Keratinocyte (primary cell): ENCODE measurements around the gene PLA2G6. TPM values are rescaled to one million over a fixed set of nuclear protein-coding genes. Genes with fewer than 3 reads are reported as not detected.

Experiments
- DNase-seq: peaks from one replicate; pipeline ENCODE4 v3.0.0-alpha.2; 2011; ENCODE audit warnings: low read depth, missing footprints, low spot score
- FAIRE-seq: peaks from 2 replicates; lab custom pipeline; 2011; peaks lifted over from hg19 to GRCh38; lab: Jason Lieb, UNC
- H2AFZ ChIP-seq: 2 replicates; pipeline ENCODE4 v1.6.0; 2012; ENCODE audit warnings: low read length, control low read depth, inconsistent platforms; ENCODE audit not compliant: control insufficient read depth
- H3K27ac ChIP-seq: 2 replicates; pipeline ENCODE4 v1.5.1; 2011; ENCODE audit warnings: low read length; ENCODE audit not compliant: control insufficient read depth, insufficient read depth
- H3K27me3 ChIP-seq: 3 replicates; pipeline ENCODE4 v1.6.0; 2011; ENCODE audit warnings: low read length; ENCODE audit not compliant: control insufficient read depth, insufficient read depth; ENCODE audit errors: extremely low read depth
- H3K36me3 ChIP-seq, 2 experiments: 2 replicates in 1 of 2; 3 replicates in 1 of 2; pipeline ENCODE4 v1.5.1; 2011; ENCODE audit warnings: low read length in 2 of 2, mild to moderate bottlenecking in 1 of 2; ENCODE audit not compliant: control insufficient read depth in 2 of 2, insufficient read depth in 2 of 2; ENCODE audit errors: extremely low read depth in 1 of 2
- H3K4me1 ChIP-seq: 3 replicates; pipeline ENCODE4 v1.5.1; 2011; ENCODE audit warnings: low read length; ENCODE audit not compliant: control insufficient read depth, insufficient read depth; ENCODE audit errors: extremely low read depth
- H3K4me2 ChIP-seq: 3 replicates; pipeline ENCODE4 v1.6.0; 2011; ENCODE audit warnings: low read depth, low read length; ENCODE audit not compliant: control insufficient read depth, insufficient read depth; ENCODE audit errors: extremely low read depth
- H3K4me3 ChIP-seq, 3 experiments: fragments of 200-600 bp in 1 of 3; sonication (generic) in 1 of 3; 2 replicates in 2 of 3; 3 replicates in 1 of 3; pipeline ENCODE4 v1.5.1; 2011 to 2016; ENCODE audit warnings: low read length in 3 of 3, mild to moderate bottlenecking in 3 of 3, control low read depth in 2 of 3, inconsistent platforms in 1 of 3, low read depth in 1 of 3, mixed read lengths in 1 of 3, mixed run types in 1 of 3, moderate library complexity in 1 of 3; ENCODE audit not compliant: control insufficient read depth in 2 of 3, insufficient read depth in 2 of 3; ENCODE audit errors: extremely low read depth in 1 of 3
- H3K79me2 ChIP-seq: 2 replicates; pipeline ENCODE4 v1.6.0; 2012; ENCODE audit warnings: low read length; ENCODE audit not compliant: control insufficient read depth, insufficient read depth
- H3K9ac ChIP-seq: 3 replicates; pipeline ENCODE4 v1.6.0; 2011; ENCODE audit warnings: low read length; ENCODE audit not compliant: control insufficient read depth, insufficient read depth; ENCODE audit errors: extremely low read depth
- H3K9me1 ChIP-seq: 3 replicates; pipeline ENCODE4 v1.6.0; 2011; ENCODE audit warnings: low read length; ENCODE audit not compliant: control insufficient read depth, insufficient read depth; ENCODE audit errors: extremely low read depth
- H3K9me3 ChIP-seq: 2 replicates; pipeline ENCODE4 v1.5.1; 2012; ENCODE audit warnings: low read depth, low read length; ENCODE audit not compliant: control insufficient read depth
- H4K20me1 ChIP-seq: 3 replicates; pipeline ENCODE4 v1.6.0; 2011; ENCODE audit warnings: low read length; ENCODE audit not compliant: control insufficient read depth, insufficient read depth; ENCODE audit errors: extremely low read depth
- CTCF ChIP-seq, 3 experiments: IDR thresholded peaks in 1 of 3; conservative IDR thresholded peaks in 1 of 3; optimal IDR thresholded peaks in 1 of 3; 2 replicates in 2 of 3; 3 replicates in 1 of 3; pipeline versions ENCODE3 to v1.5.1; 2011; ENCODE audit warnings: low read length in 3 of 3, mild to moderate bottlenecking in 3 of 3, moderate library complexity in 2 of 3, control low read depth in 1 of 3, inconsistent platforms in 1 of 3; ENCODE audit not compliant: insufficient read depth in 2 of 3; ENCODE audit errors: extremely low read depth in 1 of 3
- EZH2 ChIP-seq: IDR thresholded peaks from one replicate; pipeline ENCODE4 v1.6.1; 2012; ENCODE audit warnings: inconsistent platforms, mild to moderate bottlenecking, low read length, moderate library complexity
- dilution Hi-C: fragments of 300-500 bp; cut with MboI; formaldehyde crosslinking; loops from one replicate; pipeline ENCODE4 v1.7.0; 2020; ENCODE audit warnings: low sequenced_read_pairs; ENCODE audit not compliant: extremely low pct_ligation_motif_present
- polyA plus RNA-seq, 5 experiments: library from polyadenylated mRNA; depleted of rRNA in 3 of 5; stranded (reverse) in 3 of 5; stranded (forward) in 1 of 5; unstranded in 1 of 5; fragments of >200 nt; gene quantifications; 1 replicate in 1 of 5; 2 replicates in 3 of 5; 3 replicates in 1 of 5; pipeline versions ENCODE4 v1.2.1 to v1.2.3, GENCODE V29; 2011 to 2012; ENCODE audit warnings: missing spikeins in 2 of 5, low read depth in 1 of 5, low replicate concordance in 1 of 5

PLA2G6 gene
- polyA plus RNA-seq, 1 donor (not counting 4 experiments of a cell fraction or from before 2014, with no cell fraction given) = 5.2 TPM

GRCh38 chr22:38141217-38141973, 40.2 kb downstream of the PLA2G6 start:
- H3K9me1 ChIP-seq = no peaks in the 10 kb centered on the region
- H4K20me1 ChIP-seq = no peaks in the 10 kb centered on the region
- no peaks in the 10 kb centered on the region for H3K27me3 ChIP-seq
- H2AFZ ChIP-seq = no peak overlapping the region
- H3K79me2 ChIP-seq = no peaks in the 10 kb centered on the region
- H3K36me3 ChIP-seq = no peaks in the 10 kb centered on the region
- DNase-seq = no peak
- TF ChIP-seq CTCF (optimal IDR thresholded peaks at IDR 0.05 in 1 of 3, IDR thresholded peaks at IDR 0.05 in 1 of 3, conservative IDR thresholded peaks at IDR 0.05 in 1 of 3; ENCODE audit: extremely low read depth in 1 of 3, insufficient read depth in 2 of 3, low read length in 3 of 3) (peak in 1 of 3 experiments; percentile 15), EZH2 (no peak)
- no peak overlapping the region for H3K9ac ChIP-seq
- no peak overlapping the region for H3K4me3 ChIP-seq
- peaks cover 16% of the 10 kb centered on the region for H3K4me1 ChIP-seq
- H3K9me3 ChIP-seq = no peaks in the 10 kb centered on the region
- H3K4me2 ChIP-seq = no peak overlapping the region
- FAIRE-seq = no peak
- H3K27ac ChIP-seq = no peak overlapping the region
- dilution Hi-C loops = no loop called here

- H4K20me1 ChIP-seq = no peaks in the 10 kb centered on the region
- dilution Hi-C loops = no loop called here
- no peaks in the 10 kb centered on the region for H3K9me1 ChIP-seq
- no peaks in the 10 kb centered on the region for H3K27me3 ChIP-seq
- no peaks in the 10 kb centered on the region for H3K79me2 ChIP-seq
- H3K4me1 ChIP-seq = peaks cover 15% of the 10 kb centered on the region
- no peaks in the 10 kb centered on the region for H3K36me3 ChIP-seq
- no peak overlapping the region for H2AFZ ChIP-seq
- TF ChIP-seq CTCF (optimal IDR thresholded peaks at IDR 0.05 in 1 of 3, IDR thresholded peaks at IDR 0.05 in 1 of 3, conservative IDR thresholded peaks at IDR 0.05 in 1 of 3; ENCODE audit: extremely low read depth in 1 of 3, insufficient read depth in 2 of 3, low read length in 3 of 3) (no peak), EZH2 (no peak)
- FAIRE-seq = no peak
- H3K9ac ChIP-seq = no peak overlapping the region
- H3K4me2 ChIP-seq = no peak overlapping the region
- no peak overlapping the region for H3K4me3 ChIP-seq
- H3K27ac ChIP-seq = no peak overlapping the region
- no peak for DNase-seq
- no peaks in the 10 kb centered on the region for H3K9me3 ChIP-seq
Observed at GRCh38 chr22:38139901-38140300, 41.7 kb downstream of the PLA2G6 start.
